Measurements from ENCODE around the gene TMEM187.

- no peak for TF ChIP-seq EZH2 (IDR thresholded peaks at IDR 0.05; ENCODE audit: borderline replicate concordance)
- TF ChIP-seq CTCF (IDR thresholded peaks at IDR 0.05; ENCODE audit: poor library complexity), result no peak
- TF ChIP-seq EZH2phosphoT487 (IDR thresholded peaks at IDR 0.05; ENCODE audit: low read depth, severe bottlenecking, unreplicated experiment), result no peak
These were observed 11.8 kb upstream of the TMEM187 start for GRCh38 chrX:153960786-153961185.
